ENCODE measurements around the gene PIR. TPM values are rescaled to one million over a fixed set of nuclear protein-coding genes. Genes with fewer than 3 reads are reported as not detected.
A peak's percentile ranks its signal among the peaks of the same experiment; 100 is the strongest.

The PIR gene
- total RNA-seq, 1 experiment from 2014 or later: 29.7 TPM

DNA sequence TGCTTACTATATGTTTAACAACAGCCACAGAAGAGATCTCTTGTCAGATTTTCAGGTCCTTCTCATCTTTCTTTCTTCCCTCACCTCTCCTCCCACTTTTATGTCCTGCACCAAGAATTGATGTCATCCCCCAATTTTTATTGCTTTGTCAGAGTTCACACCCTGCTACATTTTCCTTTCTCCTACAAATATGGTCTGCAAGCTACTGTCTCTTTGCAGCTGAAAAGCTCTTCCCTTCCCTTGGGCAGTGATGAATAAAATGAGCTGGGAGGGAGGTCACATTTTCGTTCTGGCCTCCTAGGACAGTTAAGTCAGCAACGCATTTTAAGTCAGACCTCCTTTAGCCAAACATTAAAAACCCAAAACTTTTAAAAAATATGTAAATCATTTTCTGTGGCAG is 82.2 kb downstream of the PIR start:
- Histone ChIP-seq H2BK120ac (ENCODE audit: low read depth, low read length, poor library complexity, severe bottlenecking) (no peak overlapping the region), H3K18ac (ENCODE audit: insufficient read length, low read depth, low read length) (no peak overlapping the region), H3T11ph (ENCODE audit: low read length) (no peak overlapping the region), H2BK12ac (ENCODE audit: insufficient read length, low read depth, low read length) (no peak overlapping the region), H4K20me1 (ENCODE audit: control insufficient read depth, insufficient read depth, insufficient read length) (no peaks in the 10 kb centered on the region), H3K23me2 (ENCODE audit: insufficient read length, low read depth, low read length, poor library complexity, severe bottlenecking) (no peaks in the 10 kb centered on the region), H3K27ac (ENCODE audit: insufficient read length, low read depth, low read length) (no peak overlapping the region), H2BK20ac (ENCODE audit: low read depth, low read length, poor library complexity, severe bottlenecking) (no peak overlapping the region), H3K79me2 (ENCODE audit: insufficient read depth, low read length) (no peaks in the 10 kb centered on the region), H2AK5ac (ENCODE audit: insufficient read length, low read length) (no peak overlapping the region), H3K14ac (ENCODE audit: insufficient read depth, low read length) (no peak overlapping the region), H3K79me1 (ENCODE audit: insufficient read depth, low read depth, low read length, poor library complexity, severe bottlenecking) (peaks cover 3% of the 10 kb centered on the region), H3K23ac (ENCODE audit: insufficient read length, low read depth, low read length) (no peak overlapping the region), H4K8ac (replicated peaks; ENCODE audit: insufficient read length, low read depth, low read length) (no peak overlapping the region), H4K5ac (ENCODE audit: insufficient read length, low read depth, low read length) (no peak overlapping the region), H3K9me3 (ENCODE audit: control insufficient read depth, low read depth, low read length) (no peaks in the 10 kb centered on the region), H3K4ac (ENCODE audit: low read depth, low read length) (no peak overlapping the region), H3K56ac (ENCODE audit: insufficient read length, low read depth, low read length) (no peak overlapping the region), H3K9ac (ENCODE audit: extremely low read depth, insufficient read length, low read length) (no peak overlapping the region), H3K4me1 (ENCODE audit: insufficient read depth, low read length) (peaks cover 7% of the 10 kb centered on the region; the same call in 1 of the 2 replicates), H2AFZ (ENCODE audit: low read length) (no peak overlapping the region), H3K4me2 (ENCODE audit: insufficient read depth, insufficient read length, low read length) (no peak overlapping the region), H2BK5ac (ENCODE audit: insufficient read length, low read length) (no peak overlapping the region), H2BK15ac (ENCODE audit: low read depth, low read length) (no peak overlapping the region), H3K27me3 (ENCODE audit: insufficient read depth, low read length) (no peaks in the 10 kb centered on the region), H4K91ac (ENCODE audit: insufficient read length, low read depth, low read length) (no peak overlapping the region)
- Mint-ChIP-seq H3K36me3 (ENCODE audit: insufficient read depth in 1 of 3, low read depth in 3 of 3) (peaks cover 0 to 8% (median 3%) of the 10 kb centered on the region in 3 experiments; a peak in 3 of 7 replicates), H3K4me1 (peaks cover 8 to 15% of the 10 kb centered on the region in 2 experiments), H3K9me3 (no peaks in the 10 kb centered on the region; a peak in 1 of 5 replicates), H3K27me3 (ENCODE audit: low read depth) (no peaks in the 10 kb centered on the region; the same call in 1 of the 2 replicates), H3K27ac (peak overlapping the region in 1 of 3 experiments; percentile 29; a peak in 1 of 7 replicates), H3K4me3 (no peak overlapping the region)
- no peak for TF ChIP-seq CTCF (conservative IDR thresholded peaks at IDR 0.05)
- no CpG with 5 or more reads among the region's 2 CpGs for WGBS (ENCODE audit: extremely low coverage, insufficient read length, low lambda C conversion rate)
- no peak for DNase-seq

Data from H9 (cell line).